Panc1 (cell line): ENCODE data around the gene ATRNL1.

Source experiments
- CTCF ChIP-seq: fragments of 450-650 bp; IDR thresholded peaks from 2 replicates; pipeline ENCODE4 v1.5.1; 2017; ENCODE audit warnings: mild to moderate bottlenecking
- POLR2AphosphoS5 ChIP-seq: IDR thresholded peaks from 2 replicates; pipeline ENCODE4 v1.6.1; 2012; ENCODE audit warnings: mild to moderate bottlenecking, low read depth, low read length, moderate library complexity
- REST ChIP-seq, 2 experiments: IDR thresholded peaks; 2 replicates each; pipeline ENCODE4 v1.6.1; 2011 to 2012; ENCODE audit warnings: low read depth in 2 of 2, control low read depth in 1 of 2, low read length in 1 of 2, mild to moderate bottlenecking in 1 of 2, moderate library complexity in 1 of 2; ENCODE audit not compliant: insufficient read depth in 1 of 2
- TCF7L2 ChIP-seq: IDR thresholded peaks from 2 replicates; pipeline ENCODE4 v1.6.1; 2011; ENCODE audit warnings: mild to moderate bottlenecking, low read depth, low read length, inconsistent platforms

- TF ChIP-seq CTCF (no peak), REST (IDR thresholded peaks at IDR 0.05; ENCODE audit: insufficient read depth in 1 of 2, low read depth in 2 of 2, low read length in 1 of 2) (no peak), TCF7L2 (no peak), POLR2AphosphoS5 (no peak)
These were observed 126.0 kb downstream of the ATRNL1 start for GRCh38 chr10:115219203-115219602.
